Breast epithelium (tissue), 4 donors: ENCODE measurements around the gene EEF1AKMT2. TPM values are rescaled to one million over a fixed set of nuclear protein-coding genes. Genes with fewer than 3 reads are reported as not detected.

Source experiments
- DNase-seq, 2 donors: peaks; one replicate each; pipeline ENCODE4 v3.0.0-alpha.2; 2019; ENCODE audit warnings: low spot score in 2 of 2
- H3K27ac ChIP-seq, 2 donors: fragments of 200-600 bp; sonication (generic) in 1 of 2; one replicate each; pipeline ENCODE4 v1.5.1; 2016 to 2019; ENCODE audit warnings: mild to moderate bottlenecking in 1 of 2
- H3K27me3 ChIP-seq, 2 donors: fragments of 200-600 bp; sonication (generic) in 1 of 2; one replicate each; pipeline versions ENCODE4 v1.5.1 to v1.6.0; 2017 to 2019; ENCODE audit warnings: control low read depth in 1 of 2, mild to moderate bottlenecking in 1 of 2
- H3K36me3 ChIP-seq: fragments of 200-600 bp; one replicate; pipeline ENCODE4 v1.5.1; 2019
- H3K4me1 ChIP-seq, 2 donors: fragments of 200-600 bp; sonication (generic); one replicate each; pipeline ENCODE4 v1.5.1; 2016 to 2019; ENCODE audit warnings: control low read depth in 1 of 2
- H3K4me3 ChIP-seq, 3 donors: fragments of 200-600 bp; sonication (generic); 1 replicate in 2 of 3; 2 replicates in 1 of 3; pipeline ENCODE4 v1.5.1; 2016 to 2019; ENCODE audit warnings: mild to moderate bottlenecking in 3 of 3, moderate library complexity in 2 of 3
- H3K9me3 ChIP-seq, 2 donors: fragments of 200-600 bp; sonication (generic) in 1 of 2; one replicate each; pipeline ENCODE4 v1.5.1; 2016 to 2019; ENCODE audit warnings: control low read depth in 1 of 2
- POLR2A ChIP-seq: fragments of 450-650 bp; IDR thresholded peaks from one replicate; pipeline ENCODE4 v1.6.1; 2016; ENCODE audit warnings: antibody characterized with exemption, mild to moderate bottlenecking, moderate library complexity
- POLR2AphosphoS5 ChIP-seq, 3 donors: sonication (generic); formaldehyde crosslinking; IDR thresholded peaks; one replicate each; pipeline ENCODE4 v1.6.1; 2017; ENCODE audit warnings: antibody characterized with exemption in 3 of 3
- intact Hi-C: fragments of 100-400 bp; cut with DNase I; formaldehyde crosslinking; loops from one replicate; pipeline ENCODE4 v1.15.1; 2023; ENCODE audit warnings: low total_unique reads
- total RNA-seq, 3 donors: library from RNA; depleted of rRNA; stranded (reverse); fragments of >200 nt; gene quantifications; one replicate each; pipeline ENCODE4 v1.1.0, GENCODE V29; 2016
- TF ChIP-seq, protein P1 (sequence below), 3 donors: fragments of 450-650 bp; IDR thresholded peaks; one replicate each; pipeline ENCODE4 v1.5.1; 2016 to 2017; ENCODE audit warnings: antibody characterized with exemption in 3 of 3, mild to moderate bottlenecking in 3 of 3, moderate library complexity in 3 of 3

EEF1AKMT2 gene
- total RNA-seq, 3 donors from 2014 or later: 14.1 to 23.6 (median 23.2) TPM

GRCh38 chr10:124722798-124723783 is 68.6 kb downstream of the EEF1AKMT2 start:
- Histone ChIP-seq H3K27ac (peak overlapping the region; percentile 41 to 81), H3K4me3 (no peak overlapping the region), H3K4me1 (peaks cover under 1 to 21% of the 10 kb centered on the region in 2 donors), H3K9me3 (no peaks in the 10 kb centered on the region), H3K36me3 (no peaks in the 10 kb centered on the region), H3K27me3 (no peaks in the 10 kb centered on the region)
- TF ChIP-seq POLR2AphosphoS5 (IDR thresholded peaks at IDR 0.05) (no peak), POLR2A (no peak)
- TF ChIP-seq, protein P1, sequence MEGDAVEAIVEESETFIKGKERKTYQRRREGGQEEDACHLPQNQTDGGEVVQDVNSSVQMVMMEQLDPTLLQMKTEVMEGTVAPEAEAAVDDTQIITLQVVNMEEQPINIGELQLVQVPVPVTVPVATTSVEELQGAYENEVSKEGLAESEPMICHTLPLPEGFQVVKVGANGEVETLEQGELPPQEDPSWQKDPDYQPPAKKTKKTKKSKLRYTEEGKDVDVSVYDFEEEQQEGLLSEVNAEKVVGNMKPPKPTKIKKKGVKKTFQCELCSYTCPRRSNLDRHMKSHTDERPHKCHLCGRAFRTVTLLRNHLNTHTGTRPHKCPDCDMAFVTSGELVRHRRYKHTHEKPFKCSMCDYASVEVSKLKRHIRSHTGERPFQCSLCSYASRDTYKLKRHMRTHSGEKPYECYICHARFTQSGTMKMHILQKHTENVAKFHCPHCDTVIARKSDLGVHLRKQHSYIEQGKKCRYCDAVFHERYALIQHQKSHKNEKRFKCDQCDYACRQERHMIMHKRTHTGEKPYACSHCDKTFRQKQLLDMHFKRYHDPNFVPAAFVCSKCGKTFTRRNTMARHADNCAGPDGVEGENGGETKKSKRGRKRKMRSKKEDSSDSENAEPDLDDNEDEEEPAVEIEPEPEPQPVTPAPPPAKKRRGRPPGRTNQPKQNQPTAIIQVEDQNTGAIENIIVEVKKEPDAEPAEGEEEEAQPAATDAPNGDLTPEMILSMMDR (IDR thresholded peaks at IDR 0.05): no peak
- intact Hi-C loops: no loop called here
- DNase-seq: no peak

GRCh38 chr10:124721330-124722045 is 70.2 kb downstream of the EEF1AKMT2 start:
- Histone ChIP-seq H3K4me3 (no peak overlapping the region), H3K27ac (peak overlapping the region; percentile 62 to 75), H3K9me3 (no peaks in the 10 kb centered on the region), H3K4me1 (peaks cover 5 to 21% of the 10 kb centered on the region in 2 donors), H3K27me3 (no peaks in the 10 kb centered on the region), H3K36me3 (no peaks in the 10 kb centered on the region)
- TF ChIP-seq POLR2A (no peak), POLR2AphosphoS5 (IDR thresholded peaks at IDR 0.05) (peak in 2 of 3 donors; percentile 28 to 50)
- TF ChIP-seq, protein P1 (IDR thresholded peaks at IDR 0.05): no peak
- intact Hi-C loops: no loop called here
- peak in 1 of 2 donors; percentile 70 for DNase-seq

- intact Hi-C loops: no loop called here
- no peaks in the 10 kb centered on the region for H3K9me3 ChIP-seq
- H3K36me3 ChIP-seq: no peaks in the 10 kb centered on the region
- peak overlapping the region in 1 of 3 donors; percentile 27 for H3K4me3 ChIP-seq
- peak overlapping the region; percentile 32 to 65 for H3K27ac ChIP-seq
- peaks cover 5 to 20% of the 10 kb centered on the region in 2 donors for H3K4me1 ChIP-seq
- TF ChIP-seq, protein P1 (IDR thresholded peaks at IDR 0.05): peak; percentile 40 to 72 (median 67)
- TF ChIP-seq POLR2A (no peak), POLR2AphosphoS5 (IDR thresholded peaks at IDR 0.05) (peak in 2 of 3 donors; percentile 24 to 69)
- H3K27me3 ChIP-seq: no peaks in the 10 kb centered on the region
- DNase-seq: peak; percentile 65 to 76
These were observed 72.4 kb downstream of the EEF1AKMT2 start for GRCh38 chr10:124719213-124719851.

DNA sequence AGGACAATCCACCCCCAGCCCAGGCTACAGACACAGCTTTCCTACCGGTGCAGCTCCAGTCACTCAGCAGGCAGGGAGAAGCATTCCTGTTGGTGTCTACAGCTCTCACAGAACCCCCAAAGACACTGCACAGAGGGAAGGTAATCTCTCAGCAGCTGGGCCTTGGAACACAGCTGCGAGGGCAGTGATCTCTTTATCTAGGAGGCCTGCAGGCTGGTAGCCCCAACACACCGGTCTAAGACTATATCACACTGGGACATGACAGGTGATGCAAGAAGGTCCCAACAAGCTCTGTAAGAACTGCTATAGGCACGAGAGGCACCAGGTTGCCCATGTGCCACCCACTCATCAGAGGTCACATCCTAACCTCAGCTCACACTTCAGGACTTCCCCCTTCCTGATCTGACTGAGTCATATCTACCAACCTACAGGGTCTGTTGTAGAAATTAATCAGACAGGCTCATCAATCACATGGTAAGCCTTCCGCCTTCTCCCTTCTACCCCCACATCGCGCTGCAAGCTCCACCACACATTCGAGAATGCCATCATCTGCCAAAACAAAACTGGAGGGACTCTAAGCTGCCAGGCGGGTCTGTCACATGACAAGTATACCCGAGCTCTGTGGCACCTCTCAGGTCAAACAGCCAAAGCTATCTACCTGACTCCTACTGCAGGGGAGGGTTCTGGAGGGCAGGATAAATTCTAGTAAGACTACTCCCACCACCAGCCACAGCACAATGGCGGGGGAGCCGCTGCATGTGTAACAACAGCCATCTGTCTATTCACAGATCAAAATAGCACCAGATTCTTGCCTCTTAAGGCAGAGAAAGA is 73.6 kb downstream of the EEF1AKMT2 start:
- Histone ChIP-seq H3K36me3 (no peaks in the 10 kb centered on the region), H3K27ac (peak overlapping the region; percentile 51 to 65), H3K27me3 (no peaks in the 10 kb centered on the region), H3K4me3 (no peak overlapping the region), H3K4me1 (peaks cover 5 to 8% of the 10 kb centered on the region in 2 donors), H3K9me3 (no peaks in the 10 kb centered on the region)
- DNase-seq: no peak
- intact Hi-C loops: no loop called here
- TF ChIP-seq POLR2AphosphoS5 (IDR thresholded peaks at IDR 0.05): no peak
- TF ChIP-seq, protein P1 (IDR thresholded peaks at IDR 0.05): no peak
- TF ChIP-seq POLR2A: no peak
